Measurements from ENCODE around the gene STOML2. TPM values are rescaled to one million over a fixed set of nuclear protein-coding genes. Genes with fewer than 3 reads are reported as not detected.
A peak's percentile ranks its signal among the peaks of the same experiment; 100 is the strongest.

The STOML2 gene
- total RNA-seq, 1 donor from 2014 or later = 108 TPM

DNA sequence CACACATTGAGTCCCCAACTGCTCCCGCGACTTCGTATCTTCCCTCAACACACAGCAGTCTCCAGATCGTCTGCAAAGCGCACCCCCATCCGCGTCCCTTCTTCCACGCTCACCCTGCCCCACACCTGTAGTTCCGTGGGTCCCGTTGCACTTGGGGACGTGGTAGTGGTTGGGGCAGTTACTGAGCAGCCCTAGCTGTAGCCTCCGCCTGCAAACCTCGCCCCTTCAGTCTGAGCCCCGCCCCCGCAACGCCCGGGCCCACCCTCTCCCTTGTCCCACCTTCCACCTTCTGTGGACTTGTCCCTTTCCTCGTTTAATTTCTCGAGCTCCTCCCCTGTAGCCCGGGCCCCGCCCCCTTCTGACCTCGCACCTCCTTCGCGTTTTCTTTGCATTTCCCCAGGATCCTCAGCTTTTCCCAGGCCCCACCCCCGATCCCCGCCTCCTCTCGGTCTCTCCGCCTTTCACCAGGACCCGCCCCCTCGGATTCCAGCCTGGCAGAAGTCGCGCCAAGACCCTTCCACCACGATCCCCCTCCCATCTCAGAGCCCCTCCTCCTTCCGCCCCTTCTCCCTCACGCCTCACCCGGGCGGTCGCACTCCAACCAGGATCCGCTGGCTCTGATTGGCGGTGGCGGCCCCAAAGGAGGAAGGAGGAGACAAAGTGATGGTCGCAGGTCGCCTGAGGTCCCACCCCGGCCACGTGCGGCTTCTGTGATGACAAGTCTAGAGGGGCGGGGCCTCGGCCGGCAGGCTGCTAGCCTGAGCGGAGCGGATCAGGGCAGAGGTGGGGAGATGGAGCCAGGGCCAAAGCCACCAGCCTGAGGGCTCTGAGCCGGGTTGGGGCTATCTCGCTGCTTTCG lies 13.0 kb upstream of the STOML2 start, which contains the start of gene ATOSB:
ATOSB (minus strand) TSS at position 183 of the 859 bp plus-strand sequence. CDS start 7,588 bp downstream, outside the sequence.
- peaks cover 54% of the 10 kb centered on the region for H3K4me1 Mint-ChIP-seq
- TF ChIP-seq CTCF (IDR thresholded peaks at IDR 0.05) = no peak
- no peaks in the 10 kb centered on the region for H3K36me3 Mint-ChIP-seq (ENCODE audit: low read depth)
- no peaks in the 10 kb centered on the region for H3K9me3 Mint-ChIP-seq
- POLR2A ChIA-PET = interaction anchor here (0.6 to 3.9 kb wide), 9 partner anchors 13 to 581 kb away, joined by 3 to 47 read pairs (median 4); partner anchors contain the start of genes FANCG, PIGO, STOML2 and VCP
- no peaks in the 10 kb centered on the region for H3K27me3 Mint-ChIP-seq
- peak; percentile 90 for DNase-seq
- intact Hi-C loops (cut with micrococcal nuclease) = loop anchor here (1.0 to 10.0 kb wide), 18 partner anchors 13 to 1641 kb away; partner anchors contain the start of genes CREB3, DNAJB5, FAM221B and NOL6
- peak within 1 kb of the TSS; percentile 94 for H3K27ac Mint-ChIP-seq
- peak within 1 kb of the TSS; percentile 96 for H3K4me3 Mint-ChIP-seq
- CTCF ChIA-PET = interaction anchor here (1.0 to 6.8 kb wide), 4 partner anchors 20 to 361 kb away, joined by 3 to 37 read pairs (median 14); partner anchors contain the start of gene PIGO
- peak; percentile 64 for ATAC-seq (ENCODE audit: low read depth)

DNA sequence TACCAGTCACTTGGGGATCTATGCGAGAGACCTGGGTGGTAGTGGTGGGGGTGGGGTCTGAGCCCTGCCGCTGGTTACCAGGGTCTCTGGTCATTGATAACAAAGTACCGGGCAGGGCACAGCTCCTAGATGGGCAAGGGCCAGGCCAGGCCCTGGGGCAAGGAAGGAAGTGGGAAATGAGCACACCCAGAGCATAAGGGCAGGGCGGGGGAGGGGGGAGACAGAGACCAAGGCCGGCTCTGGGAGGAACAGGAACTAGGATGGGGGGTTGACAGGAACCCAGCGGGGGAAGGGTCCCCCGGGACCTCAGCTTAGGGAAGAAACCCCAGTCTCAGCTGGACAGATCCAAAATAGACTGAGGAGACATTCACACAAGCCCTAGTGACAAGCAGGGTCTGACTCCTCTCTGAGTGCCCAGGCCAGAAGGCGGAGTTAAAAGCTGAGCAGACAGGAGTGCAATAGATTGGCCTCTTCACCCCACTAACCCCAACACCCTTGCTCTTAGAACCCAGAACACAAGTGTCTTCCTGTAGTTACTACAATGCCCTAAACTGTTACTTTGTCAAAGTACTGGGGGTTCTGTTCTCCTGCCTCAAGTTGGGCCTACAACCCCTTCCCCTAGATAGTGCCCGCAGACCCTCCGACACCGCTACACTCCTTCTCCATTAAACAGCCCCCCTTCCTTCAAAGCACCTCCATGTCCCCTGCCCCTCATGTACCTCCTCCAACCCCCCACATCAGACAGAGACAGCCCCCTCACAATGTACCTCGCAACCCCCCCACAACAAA lies 12.1 kb upstream of the STOML2 start:
- ATAC-seq (ENCODE audit: low read depth) = no peak
- peak overlapping the region; percentile 96 for H3K4me3 Mint-ChIP-seq
- peaks cover 63% of the 10 kb centered on the region for H3K4me1 Mint-ChIP-seq

GRCh38 chr9:35114113-35114839 lies 11.3 kb upstream of the STOML2 start:
- Mint-ChIP-seq H3K36me3 (ENCODE audit: low read depth) (no peaks in the 10 kb centered on the region), H3K27ac (peak overlapping the region; percentile 94), H3K27me3 (no peaks in the 10 kb centered on the region), H3K4me3 (peak overlapping the region; percentile 96), H3K9me3 (no peaks in the 10 kb centered on the region), H3K4me1 (peaks cover 67% of the 10 kb centered on the region)
- TF ChIP-seq CTCF (IDR thresholded peaks at IDR 0.05) = no peak
- DNase-seq (no peak), ATAC-seq (ENCODE audit: low read depth) (no peak)
- CTCF ChIA-PET = interaction anchor here (1.0 to 6.8 kb wide), 4 partner anchors 18 to 362 kb away, joined by 3 to 37 read pairs (median 6); partner anchors contain the start of gene PIGO
- POLR2A ChIA-PET = interaction anchor here (1.1 to 3.9 kb wide), 4 partner anchors 11 to 644 kb away, joined by 4 to 47 read pairs (median 28); partner anchors contain the start of genes FANCG, STOML2 and VCP
- intact Hi-C loops (cut with micrococcal nuclease) = loop anchor here (5.0 to 10.0 kb wide), 4 partner anchors 467 to 1639 kb away; partner anchors contain the start of genes GALT, MYORG, NOL6 and RECK

More for the DNA sequence above, 12.1 kb upstream of the STOML2 start:
- peak; percentile 30 for DNase-seq
- H3K27ac Mint-ChIP-seq = peak overlapping the region; percentile 94
- no peaks in the 10 kb centered on the region for H3K27me3 Mint-ChIP-seq
- no peaks in the 10 kb centered on the region for H3K9me3 Mint-ChIP-seq
- intact Hi-C loops (cut with micrococcal nuclease) = loop anchor here (1.0 to 10.0 kb wide), 6 partner anchors 468 to 1640 kb away; partner anchors contain the start of genes CREB3, FAM221B, GALT and MYORG
- no peaks in the 10 kb centered on the region for H3K36me3 Mint-ChIP-seq (ENCODE audit: low read depth)
- POLR2A ChIA-PET = interaction anchor here (0.5 to 3.9 kb wide), 10 partner anchors 12 to 1299 kb away, joined by 3 to 47 read pairs (median 4); partner anchors contain the start of genes FANCG, PIGO, STOML2 and VCP
- CTCF ChIA-PET = interaction anchor here (1.0 to 6.8 kb wide), 4 partner anchors 19 to 362 kb away, joined by 3 to 37 read pairs (median 12); partner anchors contain the start of gene PIGO
- TF ChIP-seq CTCF (IDR thresholded peaks at IDR 0.05) = no peak

- CTCF ChIA-PET = interaction anchor here (0.9 kb wide), 1 partner anchor 16 kb away, joined by 3 read pairs; the partner anchor contains the start of gene PIGO
- Mint-ChIP-seq H3K27ac (peak overlapping the region; percentile 88), H3K4me3 (peak overlapping the region; percentile 83), H3K4me1 (peaks cover 67% of the 10 kb centered on the region), H3K9me3 (no peaks in the 10 kb centered on the region), H3K27me3 (no peaks in the 10 kb centered on the region), H3K36me3 (ENCODE audit: low read depth) (peaks cover 5% of the 10 kb centered on the region)
- POLR2A ChIA-PET = interaction anchor here (0.6 to 3.2 kb wide), 7 partner anchors 10 to 700 kb away, joined by 3 to 26 read pairs (median 8); partner anchors contain the start of genes FANCG, PIGO, SPAG8 and STOML2
- ATAC-seq (ENCODE audit: low read depth) (no peak), DNase-seq (no peak)
- TF ChIP-seq CTCF (IDR thresholded peaks at IDR 0.05) = no peak
- intact Hi-C loops (cut with micrococcal nuclease) = loop anchor here (5.0 to 10.0 kb wide), 4 partner anchors 465 to 1638 kb away; partner anchors contain the start of genes GALT, MYORG, NOL6 and RECK
Measured at GRCh38 chr9:35112257-35113020, 9.5 kb upstream of the STOML2 start.
